NCI-H510A (cell line): ENCODE results near the gene ALAD.
"Not testable (repeated sequence)": the region's sequence is repeated elsewhere in the genome, so short reads cannot be mapped to it uniquely, and the experiment has no call there.

ENCODE experiments used
- DNase-seq: peaks from one replicate; lab custom pipeline; 2025; lab: John Stamatoyannopoulos, UW

ALAD gene

GRCh38 chr9:113398796-113399195, 2.3 kb downstream of the ALAD start:
- DNase-seq = no peak

GRCh38 chr9:113397203-113397631, 3.9 kb downstream of the ALAD start:
- no peak for DNase-seq

GRCh38 chr9:113395000-113395861, 5.9 kb downstream of the ALAD start:
- no peak for DNase-seq

GRCh38 chr9:113393281-113393680, 7.8 kb downstream of the ALAD start:
- DNase-seq = no peak

GRCh38 chr9:113391917-113392316, 9.2 kb downstream of the ALAD start:
- no peak for DNase-seq

- DNase-seq = no peak
These were observed 10.7 kb downstream of the ALAD start for GRCh38 chr9:113390192-113390960.

- DNase-seq = no peak
These were observed 11.6 kb downstream of the ALAD start for GRCh38 chr9:113389451-113389850.

GRCh38 chr9:113388833-113389232, 12.3 kb downstream of the ALAD start:
- DNase-seq = no peak

- no peak for DNase-seq
These were observed 13.4 kb downstream of the ALAD start for GRCh38 chr9:113387560-113388230.

GRCh38 chr9:113386571-113387393, 14.3 kb downstream of the ALAD start:
- DNase-seq = no peak

- peak; percentile 21 for DNase-seq
These were observed 19.1 kb downstream of the ALAD start for GRCh38 chr9:113381909-113382411.

- DNase-seq = not testable (repeated sequence)
These were observed 19.6 kb downstream of the ALAD start for GRCh38 chr9:113381441-113381840.

GRCh38 chr9:113380869-113381378, 20.2 kb downstream of the ALAD start:
- no peak for DNase-seq

- DNase-seq = not testable (repeated sequence)
These were observed 21.3 kb downstream of the ALAD start for GRCh38 chr9:113379829-113380210.

GRCh38 chr9:113379094-113379828, 21.8 kb downstream of the ALAD start:
- not testable (repeated sequence) for DNase-seq

GRCh38 chr9:113376634-113377567, 24.2 kb downstream of the ALAD start, which contains the start of gene HDHD3:
Gene HDHD3 (minus strand): TSS chr9:113376986. CDS start chr9:113374354, 2,632 bp downstream.
- DNase-seq = peak; percentile 75

GRCh38 chr9:113375057-113376023, 25.7 kb downstream of the ALAD start:
- DNase-seq = no peak
